ENCODE data around the gene KCNMB1. TPM values are rescaled to one million over a fixed set of nuclear protein-coding genes. Genes with fewer than 3 reads are reported as not detected.

KCNMB1 gene
- polyA plus RNA-seq, 1 donor from 2014 or later, result not detected

GRCh38 chr5:170327168-170327567 lies 62.0 kb downstream of the KCNMB1 start:
- TF ChIP-seq POLR2AphosphoS5 (IDR thresholded peaks at IDR 0.05) (no peak), MXI1 (conservative IDR thresholded peaks at IDR 0.05; ENCODE audit: poor library complexity, severe bottlenecking) (no peak), EP300 (conservative IDR thresholded peaks at IDR 0.05; ENCODE audit: poor library complexity, severe bottlenecking) (no peak), SMC3 (conservative IDR thresholded peaks at IDR 0.05; ENCODE audit: poor library complexity) (no peak), EZH2 (IDR thresholded peaks at IDR 0.05; ENCODE audit: borderline replicate concordance, insufficient read depth, low read length, poor library complexity, severe bottlenecking) (no peak), CTCF (IDR thresholded peaks at IDR 0.05; ENCODE audit: poor library complexity, severe bottlenecking) (no peak), TAF1 (IDR thresholded peaks at IDR 0.05; ENCODE audit: low read depth) (no peak), RAD21 (conservative IDR thresholded peaks at IDR 0.05) (no peak), REST (IDR thresholded peaks at IDR 0.05; ENCODE audit: borderline replicate concordance) (no peak)
- no peaks in the 10 kb centered on the region for H3K9me2 ChIP-seq (ENCODE audit: insufficient read depth, low read length)
- H3K27ac ChIP-seq (ENCODE audit: low read length), result no peak overlapping the region

More at GRCh38 chr5:170327168-170327567, 62.0 kb downstream of the KCNMB1 start:
- Histone ChIP-seq H3K79me2 (replicated peaks; ENCODE audit: insufficient read depth, low read length) (no peaks in the 10 kb centered on the region), H2AFZ (ENCODE audit: low read depth, low read length) (no peak overlapping the region), H3K4me3 (ENCODE audit: low read length) (no peak overlapping the region), H3F3A (ENCODE audit: insufficient read depth, low read length, poor library complexity, severe bottlenecking) (no peaks in the 10 kb centered on the region), H3K27me3 (ENCODE audit: insufficient read depth, low read depth, low read length) (no peaks in the 10 kb centered on the region), H3K9me3 (ENCODE audit: low read length) (no peaks in the 10 kb centered on the region), H3K9ac (ENCODE audit: low read length) (no peak overlapping the region), H4K20me1 (ENCODE audit: insufficient read depth) (no peaks in the 10 kb centered on the region), H3K4me2 (ENCODE audit: low read length) (no peak overlapping the region), H3K36me3 (ENCODE audit: insufficient read depth, low read length) (no peaks in the 10 kb centered on the region)

Other genes with a start within 250 kb of the KCNMB1 start
- not detected in 2 replicates for gene C5orf58, start 156.4 kb downstream of the KCNMB1 start, polyA plus RNA-seq
- not detected in 2 replicates for gene LCP2, start 91.6 kb downstream of the KCNMB1 start, polyA plus RNA-seq
- 13.5 and 13.8 TPM in 2 replicates for gene KCNIP1, start 114.7 kb upstream of the KCNMB1 start, polyA plus RNA-seq